Measurements from ENCODE around the gene SMO.
A peak's percentile ranks its signal among the peaks of the same experiment; 100 is the strongest.

SMO gene

DNA sequence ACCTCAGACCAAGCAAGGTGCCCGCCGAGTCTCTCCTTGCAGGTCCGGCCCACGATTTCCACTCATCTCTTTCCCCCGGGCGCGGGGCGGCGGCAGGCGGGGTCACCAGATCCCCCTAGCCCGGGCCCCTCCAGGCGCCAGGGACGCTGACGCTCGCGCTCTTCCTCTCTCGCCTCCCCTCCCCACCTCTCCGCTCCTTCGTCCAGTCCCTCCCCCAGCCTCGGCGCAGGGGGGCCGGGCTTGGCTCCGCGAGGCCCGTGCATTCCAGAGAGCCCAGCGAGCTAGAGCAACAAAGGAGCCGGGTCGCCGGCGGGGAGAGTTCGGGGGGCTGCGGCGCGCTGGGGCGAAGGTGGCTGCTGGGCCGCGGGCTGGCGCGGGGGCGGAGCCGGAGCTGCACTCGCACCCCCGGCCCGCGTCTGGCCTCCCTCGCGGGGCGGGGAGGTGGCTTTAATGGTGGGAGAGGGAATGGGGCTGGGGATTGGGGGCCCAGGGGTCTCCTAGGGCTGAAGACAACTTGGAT is at the start of gene SMO:
Gene SMO (plus strand): TSS at position 262 of the 520 bp plus-strand sequence. CDS start 519 bp downstream, outside the sequence.
- no peak for DNase-seq (ENCODE audit: low read depth in 2 of 3, low spot score in 2 of 3)

- no peak for DNase-seq (ENCODE audit: low read depth in 2 of 3, low spot score in 2 of 3)
Measured at GRCh38 chr7:129143724-129144094, 44.7 kb upstream of the SMO start.

DNA sequence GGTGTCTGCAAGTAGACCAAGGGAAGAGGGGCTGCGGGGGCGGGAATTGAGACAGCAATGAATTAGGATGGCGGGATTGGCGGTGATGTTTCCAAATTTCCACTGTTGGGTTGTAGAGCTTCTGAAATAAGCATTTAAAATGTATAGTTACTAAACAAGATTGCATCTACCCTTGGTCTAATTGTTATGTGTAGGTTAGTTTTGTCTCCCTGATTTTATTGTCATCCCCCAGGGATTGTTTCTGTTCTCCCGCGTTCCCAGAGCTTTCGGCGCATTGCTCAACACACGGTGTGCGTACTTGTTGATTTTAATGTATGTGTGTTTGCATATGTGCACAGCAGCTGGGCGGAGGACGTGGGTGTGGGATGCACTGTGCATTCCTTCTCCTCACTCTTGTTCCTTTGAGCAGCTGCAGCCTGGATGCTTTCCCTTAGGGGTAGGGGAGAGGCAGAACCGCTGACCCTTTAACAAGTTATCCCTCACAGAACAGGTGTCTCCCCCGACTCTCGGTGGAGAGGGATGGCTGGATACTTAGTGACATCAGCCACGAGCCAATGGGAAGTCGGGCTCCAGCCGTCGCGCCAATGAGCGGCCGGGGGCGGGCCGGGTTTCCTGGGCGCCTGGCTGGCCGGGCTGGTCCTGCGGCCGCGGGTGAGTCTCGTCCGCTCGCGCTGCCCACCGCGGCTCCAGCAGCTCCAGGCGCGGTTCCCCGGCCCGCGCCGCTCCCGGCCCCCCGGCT is 44.2 kb upstream of the SMO start, which contains the start of gene TSPAN33:
Gene TSPAN33 (plus strand): TSS at position 613 of the 739 bp plus-strand sequence. CDS start 274 bp downstream, outside the sequence.
- DNase-seq (ENCODE audit: low read depth in 2 of 3, low spot score in 2 of 3) = peak; percentile 31 to 53 (median 31)

- no peak for DNase-seq (ENCODE audit: low read depth in 2 of 3, low spot score in 2 of 3)
Measured at GRCh38 chr7:129144834-129145668, 43.4 kb upstream of the SMO start.

GRCh38 chr7:129146237-129146979 is 42.0 kb upstream of the SMO start:
- DNase-seq (ENCODE audit: low read depth in 2 of 3, low spot score in 2 of 3) = no peak

DNA sequence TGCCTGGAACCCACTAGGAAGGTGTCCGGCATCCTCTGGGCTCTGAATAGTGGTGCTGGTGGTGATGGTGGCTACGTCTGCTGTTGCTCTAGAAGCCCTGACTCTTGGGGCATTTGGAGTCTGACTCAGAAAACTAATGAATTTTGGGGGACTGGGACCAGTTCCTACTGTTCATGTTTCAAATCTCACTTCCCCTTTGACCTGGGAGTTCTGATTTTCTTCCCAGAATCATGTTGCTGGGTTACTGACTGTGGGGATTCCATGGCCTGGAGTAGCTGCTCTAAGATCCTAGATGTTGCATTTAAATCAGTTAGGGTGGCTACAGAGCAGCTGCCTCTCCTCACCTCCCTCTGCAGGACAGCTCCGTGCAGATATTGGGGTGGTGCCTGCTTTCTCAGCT is 40.7 kb upstream of the SMO start:
- no peak for DNase-seq (ENCODE audit: low read depth in 2 of 3, low spot score in 2 of 3)

GRCh38 chr7:129149511-129149910 is 38.9 kb upstream of the SMO start:
- DNase-seq (ENCODE audit: low read depth in 2 of 3, low spot score in 2 of 3) = no peak

- DNase-seq (ENCODE audit: low read depth in 2 of 3, low spot score in 2 of 3) = no peak
Measured at GRCh38 chr7:129150199-129150996, 38.0 kb upstream of the SMO start.

DNA sequence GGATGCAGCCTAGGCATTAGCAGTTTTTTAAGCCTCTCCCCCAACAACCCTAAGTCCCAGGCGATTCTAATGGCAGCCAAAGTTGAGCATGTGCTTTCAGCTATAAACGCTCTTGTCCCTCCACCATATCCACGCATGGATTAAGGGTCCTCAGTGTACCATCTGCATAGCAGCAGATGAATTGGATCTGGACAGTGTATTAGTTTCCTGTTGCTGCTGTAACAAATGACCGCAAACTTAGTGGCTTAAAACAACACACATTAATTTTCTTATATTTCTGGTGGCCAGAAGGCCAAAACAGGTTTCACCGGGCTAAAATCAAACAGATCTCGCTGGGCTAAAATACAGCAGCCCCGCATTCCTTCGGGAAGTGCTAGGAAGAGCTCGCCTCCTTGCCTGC is 30.8 kb upstream of the SMO start:
- no peak for DNase-seq (ENCODE audit: low read depth in 2 of 3, low spot score in 2 of 3)

DNA sequence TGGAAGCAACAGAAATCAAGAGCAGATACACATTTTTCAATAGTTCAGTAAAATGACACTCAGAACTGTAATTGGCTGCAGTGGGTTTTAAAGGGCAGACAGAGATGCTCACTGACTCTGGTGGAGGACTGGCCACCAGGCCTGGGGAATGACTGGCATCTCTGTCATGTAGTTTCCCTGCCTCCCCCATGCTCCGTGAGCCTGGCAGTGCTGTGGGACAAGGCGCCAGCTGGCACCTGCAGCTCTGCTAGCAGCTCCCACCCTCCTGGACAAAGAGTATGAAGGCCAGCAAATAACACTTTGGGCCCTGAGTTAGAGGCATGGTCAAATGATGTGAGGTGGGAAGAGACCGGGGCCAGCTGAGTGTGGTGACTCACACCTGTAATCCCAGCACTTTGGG is 28.9 kb upstream of the SMO start:
- no peak for DNase-seq (ENCODE audit: low read depth in 2 of 3, low spot score in 2 of 3)

DNA sequence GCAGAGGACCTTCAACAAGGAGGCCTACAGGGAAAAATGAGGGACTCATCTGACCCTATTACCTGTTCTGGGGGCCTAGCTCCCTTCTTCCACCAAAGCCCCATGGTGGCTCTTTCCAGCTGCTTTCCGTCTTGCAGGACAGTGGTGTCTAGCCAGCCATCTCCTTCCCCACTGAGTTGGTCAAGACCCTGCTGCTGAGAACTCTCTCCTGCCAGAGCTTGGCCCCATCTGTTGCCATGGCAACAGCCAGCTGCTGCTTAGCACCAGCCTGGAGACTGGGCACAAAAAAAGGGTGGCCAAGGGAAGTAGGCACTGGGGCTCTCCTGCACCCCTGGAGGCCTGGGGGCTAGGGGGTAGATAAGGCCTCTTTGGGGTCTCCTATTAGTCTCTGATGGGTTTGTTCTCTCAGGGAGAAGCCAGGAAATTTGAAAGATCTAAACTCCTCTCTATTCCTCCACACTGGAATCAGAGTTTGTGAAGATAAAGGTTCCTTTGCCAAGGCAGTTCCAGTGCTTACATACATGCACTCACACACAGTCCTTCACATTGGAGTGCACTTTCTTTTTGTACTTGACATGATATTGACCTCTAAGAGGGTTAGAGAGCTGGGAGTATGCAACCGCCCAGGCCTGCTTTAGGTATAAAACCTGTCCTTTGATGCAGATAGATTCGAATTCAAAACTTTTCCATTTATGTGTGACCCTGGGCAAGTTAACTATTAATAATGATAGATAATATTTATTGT is 28.1 kb upstream of the SMO start:
- DNase-seq (ENCODE audit: low read depth in 2 of 3, low spot score in 2 of 3) = no peak

DNA sequence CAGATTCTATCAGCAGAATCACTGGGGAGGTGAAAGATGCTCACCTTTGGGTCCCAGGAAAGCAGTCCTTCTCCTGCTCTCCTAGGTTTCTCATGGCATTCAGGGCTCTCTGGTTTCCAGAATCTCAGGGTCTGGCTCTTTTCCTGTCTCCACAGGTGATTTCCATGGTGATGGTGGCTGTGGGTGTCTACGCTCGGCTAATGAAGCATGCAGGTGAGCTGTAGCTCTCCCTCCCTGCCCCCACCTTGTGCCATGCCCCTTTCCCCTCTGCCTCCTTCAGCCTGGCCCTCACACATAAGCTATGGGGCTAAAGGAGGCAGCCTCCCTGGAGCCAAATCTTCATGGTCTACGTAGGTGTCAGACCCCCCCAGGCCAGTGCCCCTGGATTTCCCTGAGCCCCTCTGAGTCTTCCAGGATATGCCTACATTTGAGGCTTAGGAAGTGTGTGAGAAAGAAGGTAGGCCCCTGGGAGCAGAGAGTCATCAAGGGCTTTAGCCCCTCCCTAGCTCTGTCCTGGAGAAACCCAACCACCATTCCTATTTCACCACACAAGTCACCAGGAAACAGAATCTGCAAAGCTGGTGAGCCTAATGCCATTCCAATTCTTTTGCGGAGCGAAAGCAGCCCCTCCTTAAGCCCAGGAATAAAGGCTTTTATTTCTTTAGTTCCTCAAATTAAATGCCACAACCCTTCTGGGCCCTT is 26.8 kb upstream of the SMO start:
- DNase-seq (ENCODE audit: low read depth in 2 of 3, low spot score in 2 of 3) = no peak

GRCh38 chr7:129162732-129163131 is 25.7 kb upstream of the SMO start:
- no peak for DNase-seq (ENCODE audit: low read depth in 2 of 3, low spot score in 2 of 3)

GRCh38 chr7:129163875-129164544 is 24.4 kb upstream of the SMO start:
- DNase-seq (ENCODE audit: low read depth in 2 of 3, low spot score in 2 of 3) = no peak

- DNase-seq (ENCODE audit: low read depth in 2 of 3, low spot score in 2 of 3) = no peak
Measured at GRCh38 chr7:129166745-129167144, 21.7 kb upstream of the SMO start.

GRCh38 chr7:129167817-129168216 is 20.6 kb upstream of the SMO start:
- no peak for DNase-seq (ENCODE audit: low read depth in 2 of 3, low spot score in 2 of 3)

- DNase-seq (ENCODE audit: low read depth in 2 of 3, low spot score in 2 of 3) = no peak
Measured at GRCh38 chr7:129168231-129169021, 20.0 kb upstream of the SMO start.

DNA sequence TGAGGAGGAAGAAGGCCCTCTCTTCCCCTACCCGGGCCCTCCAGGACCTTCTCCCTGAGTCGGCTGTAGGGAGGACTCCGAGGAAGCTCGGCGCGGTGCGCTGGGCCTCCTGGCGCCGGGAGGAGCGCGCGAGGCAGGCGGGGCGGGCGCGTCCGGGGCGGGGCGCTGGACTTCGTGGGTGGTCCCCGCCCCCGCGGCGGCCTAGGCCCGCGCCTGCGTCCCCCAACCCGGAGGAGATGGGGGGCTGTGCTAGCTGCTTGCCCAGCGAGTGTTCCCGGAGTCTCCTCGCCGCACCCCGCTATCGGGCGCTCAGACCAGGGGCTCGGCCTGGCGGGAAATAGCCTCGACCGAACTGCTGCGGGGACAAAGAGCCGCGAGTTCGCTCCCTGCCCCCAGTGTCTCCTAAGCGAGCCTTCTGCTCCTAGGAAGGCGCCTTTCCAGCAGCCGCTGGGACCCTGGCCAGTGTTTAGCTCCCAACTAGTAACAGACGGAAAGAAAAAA is 19.2 kb upstream of the SMO start:
- peak in 1 of 3 experiments; percentile 25 for DNase-seq (ENCODE audit: low read depth in 2 of 3, low spot score in 2 of 3)

All from activated CD8-positive, alpha-beta memory T cell treated with anti-CD3 and anti-CD28 coated beads for 48 hours (primary cell).